Activated B cell treated with CpG ODN at 0.5 μM for 24 hours (primary cell): ENCODE measurements around the gene CDC14B. TPM values are rescaled to one million over a fixed set of nuclear protein-coding genes. Genes with fewer than 3 reads are reported as not detected.

Experiments used
- ATAC-seq: fragments of 200-7000 bp; cut with Tn5 transposase; one replicate; pipeline ENCODE4 v1.10.0; 2021; ENCODE audit warnings: low read depth, mild to moderate bottlenecking, moderate library complexity
- CTCF ChIA-PET: fragments of 350-600 bp; sonication (Branson Sonifier 250); formaldehyde crosslinking; loops from one replicate; lab custom pipeline; 2021; ENCODE audit warnings: antibody characterized with exemption; lab: Charles Lee
- POLR2A ChIA-PET: fragments of 350-600 bp; sonication (Branson Sonifier 250); formaldehyde crosslinking; loops from one replicate; lab custom pipeline; 2021; ENCODE audit warnings: antibody characterized with exemption; lab: Charles Lee
- DNase-seq: peaks from one replicate; pipeline ENCODE4 v3.0.0; 2022
- H3K27ac Mint-ChIP-seq: one replicate; pipeline ENCODE4 v1.8.0; 2020; ENCODE audit warnings: mixed read lengths
- H3K27me3 Mint-ChIP-seq: one replicate; pipeline ENCODE4 v1.8.0; 2021; ENCODE audit warnings: mixed read lengths
- H3K36me3 Mint-ChIP-seq: one replicate; pipeline ENCODE4 v1.8.0; 2021; ENCODE audit warnings: low read depth, mixed read lengths
- H3K4me1 Mint-ChIP-seq: one replicate; pipeline ENCODE4 v1.8.0; 2021; ENCODE audit warnings: mixed read lengths
- H3K4me3 Mint-ChIP-seq: one replicate; pipeline ENCODE4 v1.8.0; 2020; ENCODE audit warnings: mild to moderate bottlenecking, mixed read lengths
- H3K9me3 Mint-ChIP-seq: one replicate; pipeline ENCODE4 v1.8.0; 2020; ENCODE audit warnings: mixed read lengths
- CTCF ChIP-seq: fragments of 200-600 bp; IDR thresholded peaks from one replicate; pipeline ENCODE4 v1.8.0; 2022; ENCODE audit warnings: antibody characterized with exemption, mild to moderate bottlenecking
- intact Hi-C: fragments of 100-400 bp; cut with micrococcal nuclease; formaldehyde crosslinking; loops from one replicate; pipeline ENCODE4 v1.15.1; 2024
- total RNA-seq: library from RNA; stranded (reverse); gene quantifications from 2 replicates; pipeline ENCODE4 v1.2.3, GENCODE V29; 2022

Gene CDC14B
- total RNA-seq, 1 donor from 2014 or later, result 2.5 TPM

DNA sequence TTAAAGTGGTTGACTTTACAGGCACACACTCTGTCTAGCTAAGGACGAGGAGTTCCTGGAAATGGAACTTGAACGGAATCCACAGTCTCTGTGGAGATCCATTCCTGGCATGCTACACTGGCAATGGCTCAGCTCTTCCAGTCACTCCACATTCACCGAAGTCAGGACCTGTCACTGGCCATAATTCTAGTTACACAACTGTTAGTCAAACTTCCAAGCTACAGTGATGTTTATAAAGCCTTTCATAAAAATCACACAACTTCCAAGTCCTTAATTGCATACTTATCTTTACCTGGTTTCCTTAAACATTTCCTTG, 15.7 kb downstream of the CDC14B start:
- DNase-seq (no peak), ATAC-seq (no peak)
- no peaks in the 10 kb centered on the region for H3K9me3 Mint-ChIP-seq
- no peaks in the 10 kb centered on the region for H3K36me3 Mint-ChIP-seq
- H3K4me1 Mint-ChIP-seq, result no peaks in the 10 kb centered on the region
- intact Hi-C loops, result no loop called here
- POLR2A ChIA-PET, result no interaction called here
- H3K4me3 Mint-ChIP-seq, result no peak overlapping the region
- no peak for TF ChIP-seq CTCF
- CTCF ChIA-PET, result no interaction called here
- peaks cover 4% of the 10 kb centered on the region for H3K27me3 Mint-ChIP-seq
- H3K27ac Mint-ChIP-seq, result no peak overlapping the region

DNA sequence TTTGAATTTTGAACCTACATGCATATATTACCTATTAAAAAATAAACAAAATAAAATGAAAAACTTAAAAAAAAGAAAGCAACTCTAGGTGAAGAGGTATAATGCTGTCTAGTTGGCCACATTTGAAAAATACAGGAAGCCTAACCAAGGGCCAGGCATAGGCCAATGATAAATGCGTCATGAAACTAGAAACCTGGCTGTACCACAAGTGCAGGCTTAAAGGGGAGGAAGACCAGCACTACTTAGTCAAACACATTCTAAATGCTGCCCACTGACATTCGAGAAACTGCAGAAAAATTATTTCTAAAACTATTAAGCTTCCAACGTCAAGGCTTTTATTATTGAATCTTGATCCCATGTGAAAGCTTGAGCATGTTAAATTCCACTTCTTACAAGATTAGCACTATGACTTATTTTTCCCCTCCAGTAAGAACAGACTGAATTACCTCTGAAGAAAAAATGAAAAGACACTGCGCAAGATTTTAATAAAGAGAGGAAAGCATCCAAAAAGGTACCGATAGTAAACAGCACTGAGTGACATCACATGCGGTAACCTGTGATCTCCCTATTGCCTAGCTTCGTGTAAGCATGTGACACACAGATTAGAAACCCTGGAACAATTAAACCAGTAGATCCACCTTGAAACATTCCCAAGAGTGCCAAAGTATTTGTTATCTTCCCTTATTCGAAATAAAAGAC, 16.2 kb downstream of the CDC14B start:
- ATAC-seq, result no peak
- CTCF ChIA-PET, result no interaction called here

GRCh38 chr9:96599298-96599697, 20.3 kb downstream of the CDC14B start:
- no peak for TF ChIP-seq CTCF
- H3K4me3 Mint-ChIP-seq, result no peak overlapping the region
- no peaks in the 10 kb centered on the region for H3K36me3 Mint-ChIP-seq
- H3K9me3 Mint-ChIP-seq, result no peaks in the 10 kb centered on the region
- H3K27me3 Mint-ChIP-seq, result peaks cover 5% of the 10 kb centered on the region
- no peak for ATAC-seq
- H3K4me1 Mint-ChIP-seq, result no peaks in the 10 kb centered on the region
- no peak overlapping the region for H3K27ac Mint-ChIP-seq
- DNase-seq, result no peak
- CTCF ChIA-PET, result interaction anchor here (0.7 kb wide), 1 partner anchor 67 kb away, joined by 3 read pairs; no protein-coding TSS in a partner anchor
- intact Hi-C loops, result no loop called here
- POLR2A ChIA-PET, result no interaction called here

More for the DNA sequence above, 16.2 kb downstream of the CDC14B start:
- no peak for TF ChIP-seq CTCF
- DNase-seq, result no peak
- Mint-ChIP-seq H3K4me3 (no peak overlapping the region), H3K27me3 (peaks cover 4% of the 10 kb centered on the region), H3K36me3 (no peaks in the 10 kb centered on the region), H3K27ac (no peak overlapping the region), H3K9me3 (no peaks in the 10 kb centered on the region), H3K4me1 (no peaks in the 10 kb centered on the region)
- POLR2A ChIA-PET, result no interaction called here
- intact Hi-C loops, result no loop called here

DNA sequence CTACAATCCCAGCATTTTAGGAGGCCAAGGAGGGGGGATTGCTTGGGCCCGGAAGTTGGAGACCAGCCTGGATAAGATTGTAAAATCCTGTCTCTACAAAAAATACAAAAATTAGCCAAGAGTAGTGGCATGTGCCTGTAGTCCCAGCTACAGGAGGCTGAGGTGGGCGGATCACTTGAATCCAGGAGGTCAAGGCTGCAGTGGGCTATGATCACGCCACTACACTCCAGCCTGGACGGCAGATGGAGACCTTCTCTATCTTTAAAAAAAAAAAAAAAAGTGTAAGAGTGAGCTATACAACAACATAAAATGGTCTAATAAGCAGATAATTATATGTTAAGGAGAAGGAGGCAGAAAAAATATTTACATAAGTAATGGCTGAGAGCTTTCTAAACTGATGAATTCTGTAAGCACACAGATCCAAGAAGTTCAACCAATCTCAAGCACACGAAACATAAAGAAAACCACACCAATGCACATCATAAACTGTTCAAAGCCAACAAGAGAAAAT, 23.0 kb downstream of the CDC14B start:
- intact Hi-C loops, result no loop called here
- TF ChIP-seq CTCF, result no peak
- Mint-ChIP-seq H3K4me1 (no peaks in the 10 kb centered on the region), H3K27me3 (peaks cover 10% of the 10 kb centered on the region), H3K27ac (no peak overlapping the region), H3K36me3 (no peaks in the 10 kb centered on the region), H3K4me3 (no peak overlapping the region), H3K9me3 (no peaks in the 10 kb centered on the region)
- DNase-seq, result no peak
- POLR2A ChIA-PET, result no interaction called here
- CTCF ChIA-PET, result no interaction called here
- no peak for ATAC-seq

GRCh38 chr9:96587338-96588315, 32.0 kb downstream of the CDC14B start:
- H3K9me3 Mint-ChIP-seq, result no peaks in the 10 kb centered on the region
- no peak overlapping the region for H3K4me3 Mint-ChIP-seq
- ATAC-seq (no peak), DNase-seq (no peak)
- ChIA-PET CTCF (no interaction called here), POLR2A (no interaction called here)
- H3K4me1 Mint-ChIP-seq, result no peaks in the 10 kb centered on the region
- no peak for TF ChIP-seq CTCF
- H3K36me3 Mint-ChIP-seq, result no peaks in the 10 kb centered on the region
- intact Hi-C loops, result no loop called here
- no peaks in the 10 kb centered on the region for H3K27me3 Mint-ChIP-seq
- H3K27ac Mint-ChIP-seq, result no peak overlapping the region
